Pericardium fibroblast (primary cell): ENCODE data around the gene MAB21L1. TPM values are rescaled to one million over a fixed set of nuclear protein-coding genes. Genes with fewer than 3 reads are reported as not detected.

Experiments used
- total RNA-seq: library from RNA; depleted of rRNA; stranded (reverse); fragments of >200 nt; gene quantifications from 2 replicates; pipeline ENCODE4 v1.2.3, GENCODE V29; 2015

The MAB21L1 gene
- 0.09 TPM in 1 of 2 replicates, not detected in the other for total RNA-seq

GRCh38 chr13:35475960-35476943 is at the start of gene MAB21L1:
Gene MAB21L1, minus strand, starts transcription at chr13:35476689. Its CDS starts 551 bp downstream, at chr13:35476138.

